GM12872 (cell line): ENCODE results near the gene RPL12.

Experiments
- CTCF ChIP-seq: IDR thresholded peaks from 3 replicates; pipeline ENCODE4 v1.5.1; 2011; ENCODE audit warnings: low read depth, mild to moderate bottlenecking, low read length, moderate library complexity; ENCODE audit not compliant: insufficient read depth

The RPL12 gene

GRCh38 chr9:127485995-127486394 lies 34.8 kb upstream of the RPL12 start:
- TF ChIP-seq CTCF, result no peak

- no peak for TF ChIP-seq CTCF
These were observed 31.5 kb upstream of the RPL12 start for GRCh38 chr9:127482662-127483061.

GRCh38 chr9:127479507-127480081 lies 28.4 kb upstream of the RPL12 start:
- no peak for TF ChIP-seq CTCF

- TF ChIP-seq CTCF, result no peak
These were observed 23.4 kb upstream of the RPL12 start for GRCh38 chr9:127474592-127474991.

GRCh38 chr9:127473932-127474331 lies 22.7 kb upstream of the RPL12 start:
- no peak for TF ChIP-seq CTCF

GRCh38 chr9:127473501-127473900 lies 22.3 kb upstream of the RPL12 start:
- TF ChIP-seq CTCF, result no peak

GRCh38 chr9:127470662-127471061 lies 19.5 kb upstream of the RPL12 start:
- no peak for TF ChIP-seq CTCF
